Prostate gland (tissue), 2 donors: ENCODE data around the gene DSTN. TPM values are rescaled to one million over a fixed set of nuclear protein-coding genes. Genes with fewer than 3 reads are reported as not detected.
A peak's percentile ranks its signal among the peaks of the same experiment; 100 is the strongest.

Experiments
- DNase-seq: peaks from one replicate; pipeline ENCODE4 v3.0.0-alpha.2; 2019; ENCODE audit warnings: low spot score
- H3K27ac ChIP-seq, 2 donors: fragments of 200-600 bp; sonication (generic); 2 replicates each; pipeline ENCODE4 v1.5.1; 2017 to 2019
- H3K27me3 ChIP-seq: fragments of 200-600 bp; sonication (generic); replicated peaks from 2 replicates; pipeline ENCODE4 v1.5.1; 2019; ENCODE audit not compliant: insufficient read depth
- H3K36me3 ChIP-seq, 2 donors: fragments of 200-600 bp; sonication (generic); 1 replicate in 1 of 2; 2 replicates in 1 of 2; pipeline versions ENCODE4 v1.5.1 to v1.8.1; 2017 to 2019
- H3K4me1 ChIP-seq: fragments of 200-600 bp; sonication (generic); replicated peaks from 2 replicates; pipeline ENCODE4 v1.5.1; 2019
- H3K4me3 ChIP-seq, 2 donors: fragments of 200-600 bp; sonication (generic); 2 replicates each; pipeline ENCODE4 v1.5.1; 2017 to 2019
- H3K9me3 ChIP-seq: fragments of 200-600 bp; sonication (generic); 2 replicates; pipeline ENCODE4 v1.5.1; 2017
- POLR2A ChIP-seq: fragments of 450-650 bp; IDR thresholded peaks from one replicate; pipeline ENCODE4 v1.6.1; 2016; ENCODE audit warnings: antibody characterized with exemption, mild to moderate bottlenecking
- POLR2AphosphoS5 ChIP-seq: sonication (generic); formaldehyde crosslinking; IDR thresholded peaks from one replicate; pipeline ENCODE4 v1.6.1; 2017; ENCODE audit warnings: antibody characterized with exemption
- WGBS: methylation state at CpG from one replicate; pipeline ENCODE4 v1.1.5; 2018; 5-methylcytosine and 5-hydroxymethylcytosine counted together
- intact Hi-C: fragments of 100-400 bp; cut with DNase I; formaldehyde crosslinking; loops from one replicate; pipeline ENCODE4 v1.14.2; 2022
- total RNA-seq, 2 donors: library from RNA; depleted of rRNA; stranded (reverse); fragments of >200 nt; gene quantifications; one replicate each; pipeline ENCODE4 v1.1.0, GENCODE V29; 2016
- TF ChIP-seq, protein P1 (sequence below), 4 experiments: fragments of 200-600 bp in 2 of 4; fragments of 450-650 bp in 2 of 4; sonication (generic) in 2 of 4; IDR thresholded peaks; 1 replicate in 3 of 4; 2 replicates in 1 of 4; pipeline ENCODE4 v1.5.1; 2016 to 2019; ENCODE audit warnings: antibody characterized with exemption in 4 of 4, mild to moderate bottlenecking in 2 of 4, moderate library complexity in 2 of 4

The DSTN gene
- total RNA-seq, 2 donors from 2014 or later: 284 to 559 TPM

DNA sequence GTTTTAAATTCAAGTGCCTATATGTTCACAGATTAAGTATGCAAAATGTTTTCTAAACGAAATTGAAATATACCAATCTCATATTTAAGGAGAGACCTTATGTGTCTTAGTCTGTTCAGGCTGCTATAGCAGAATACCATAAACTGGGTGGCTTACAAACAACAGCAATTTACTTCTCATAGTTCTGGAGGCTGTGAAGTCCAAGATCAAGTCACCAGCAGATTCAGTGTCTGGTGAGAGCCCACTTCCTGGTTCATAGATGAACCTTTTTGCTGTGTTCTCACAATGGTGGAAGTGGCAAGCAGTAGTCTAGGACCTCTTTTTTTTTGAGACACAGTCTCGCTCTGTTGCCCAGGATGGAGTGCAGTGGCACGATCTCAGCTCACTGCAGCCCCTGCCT is 3.5 kb upstream of the DSTN start:
- DNase-seq: no peak
- WGBS: 93% methylated on average over 3 of the region's 3 CpGs
- intact Hi-C loops: no loop called here
- Histone ChIP-seq H3K27me3 (no peaks in the 10 kb centered on the region), H3K4me1 (no peaks in the 10 kb centered on the region), H3K36me3 (no peaks in the 10 kb centered on the region), H3K9me3 (no peaks in the 10 kb centered on the region), H3K4me3 (no peak overlapping the region), H3K27ac (no peak overlapping the region)
- TF ChIP-seq, protein P1, sequence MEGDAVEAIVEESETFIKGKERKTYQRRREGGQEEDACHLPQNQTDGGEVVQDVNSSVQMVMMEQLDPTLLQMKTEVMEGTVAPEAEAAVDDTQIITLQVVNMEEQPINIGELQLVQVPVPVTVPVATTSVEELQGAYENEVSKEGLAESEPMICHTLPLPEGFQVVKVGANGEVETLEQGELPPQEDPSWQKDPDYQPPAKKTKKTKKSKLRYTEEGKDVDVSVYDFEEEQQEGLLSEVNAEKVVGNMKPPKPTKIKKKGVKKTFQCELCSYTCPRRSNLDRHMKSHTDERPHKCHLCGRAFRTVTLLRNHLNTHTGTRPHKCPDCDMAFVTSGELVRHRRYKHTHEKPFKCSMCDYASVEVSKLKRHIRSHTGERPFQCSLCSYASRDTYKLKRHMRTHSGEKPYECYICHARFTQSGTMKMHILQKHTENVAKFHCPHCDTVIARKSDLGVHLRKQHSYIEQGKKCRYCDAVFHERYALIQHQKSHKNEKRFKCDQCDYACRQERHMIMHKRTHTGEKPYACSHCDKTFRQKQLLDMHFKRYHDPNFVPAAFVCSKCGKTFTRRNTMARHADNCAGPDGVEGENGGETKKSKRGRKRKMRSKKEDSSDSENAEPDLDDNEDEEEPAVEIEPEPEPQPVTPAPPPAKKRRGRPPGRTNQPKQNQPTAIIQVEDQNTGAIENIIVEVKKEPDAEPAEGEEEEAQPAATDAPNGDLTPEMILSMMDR (IDR thresholded peaks at IDR 0.05): no peak
- no peak for TF ChIP-seq POLR2AphosphoS5
- TF ChIP-seq POLR2A: no peak

DNA sequence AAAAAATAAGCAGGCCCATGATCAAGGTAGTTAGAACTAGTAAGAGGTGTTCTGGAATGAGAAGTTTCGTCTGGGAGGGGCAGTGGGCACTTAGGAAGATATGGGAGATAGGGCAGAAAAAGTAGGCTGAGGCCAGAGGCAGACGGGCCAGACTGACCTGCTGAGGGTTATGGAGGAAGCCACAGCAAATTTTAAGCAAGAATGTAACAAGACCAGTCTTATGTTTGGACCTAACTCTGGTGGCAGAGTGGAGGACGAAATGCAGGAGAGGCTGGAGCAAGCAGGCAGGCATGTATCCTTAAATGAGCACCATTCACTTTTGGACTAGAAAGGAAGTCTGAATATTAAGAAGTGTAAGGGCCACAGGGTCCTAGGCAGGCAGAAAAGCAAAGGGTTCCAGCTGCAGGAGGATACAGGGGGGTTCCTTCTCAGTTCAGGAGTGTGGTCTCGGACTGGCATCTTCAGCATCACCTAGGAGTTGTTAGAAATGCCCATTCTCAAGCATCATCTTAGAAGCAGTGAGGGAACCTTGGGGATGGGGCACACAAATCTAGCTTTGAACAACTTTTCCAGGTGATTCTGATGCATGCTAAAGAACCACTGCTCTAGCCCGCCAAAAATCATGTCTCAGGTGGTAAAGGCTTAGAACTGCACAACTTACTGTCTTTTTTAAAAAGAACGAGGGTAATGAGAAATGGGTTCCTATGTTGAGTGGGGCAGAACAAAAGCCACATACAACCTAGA is 1.7 kb upstream of the DSTN start:
- 56% methylated on average over 6 of the region's 6 CpGs for WGBS
- peak overlapping the region; percentile 91 to 100 for H3K4me3 ChIP-seq

DNA sequence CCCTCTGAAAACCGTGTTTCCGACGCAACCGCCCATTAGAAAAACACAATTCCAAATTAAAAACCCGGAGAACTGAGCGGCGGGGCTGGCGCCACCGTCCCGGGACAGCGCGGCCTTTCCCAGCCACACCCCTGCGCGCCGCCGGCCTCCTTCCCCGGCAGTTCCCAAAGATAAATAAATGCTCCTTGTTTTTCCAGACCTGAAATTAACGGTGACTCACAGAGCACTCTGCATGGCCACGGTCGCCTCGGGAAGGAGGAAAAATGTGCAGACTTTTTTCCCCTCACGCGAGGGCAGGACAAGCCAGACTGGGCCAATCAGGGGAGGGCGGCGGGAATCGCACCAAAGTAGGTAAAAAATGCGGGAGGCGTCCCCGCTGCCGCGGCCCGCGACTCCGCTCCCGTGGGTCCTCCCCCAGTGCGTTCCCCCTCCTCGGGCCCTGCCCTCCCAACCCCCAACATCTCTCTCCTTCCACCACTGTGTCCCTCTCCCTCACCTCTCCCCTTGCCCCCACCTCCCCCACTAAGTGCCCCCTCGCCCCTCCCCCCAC is 828 bp upstream of the DSTN start:
- WGBS: 2% methylated on average over 38 of the region's 38 CpGs
- peak overlapping the region; percentile 96 to 100 for H3K27ac ChIP-seq
- TF ChIP-seq, protein P1 (IDR thresholded peaks at IDR 0.05): peak in 1 of 4 experiments; percentile 25
- peak; percentile 50 for TF ChIP-seq POLR2A
- TF ChIP-seq POLR2AphosphoS5: peak; percentile 95
- intact Hi-C loops: no loop called here
- peak; percentile 90 for DNase-seq
- H3K9me3 ChIP-seq: no peaks in the 10 kb centered on the region
- no peaks in the 10 kb centered on the region for H3K36me3 ChIP-seq
- H3K4me1 ChIP-seq: peaks cover 6% of the 10 kb centered on the region
- H3K27me3 ChIP-seq: no peaks in the 10 kb centered on the region
- H3K4me3 ChIP-seq: peak overlapping the region; percentile 91 to 100

More for the DNA sequence above, 1.7 kb upstream of the DSTN start:
- Histone ChIP-seq H3K27ac (peak overlapping the region; percentile 96 to 100), H3K36me3 (no peaks in the 10 kb centered on the region), H3K9me3 (no peaks in the 10 kb centered on the region), H3K4me1 (peaks cover 5% of the 10 kb centered on the region), H3K27me3 (no peaks in the 10 kb centered on the region)
- no peak for DNase-seq
- TF ChIP-seq POLR2AphosphoS5 (no peak), POLR2A (no peak)
- TF ChIP-seq, protein P1 (IDR thresholded peaks at IDR 0.05): no peak
- intact Hi-C loops: no loop called here

DNA sequence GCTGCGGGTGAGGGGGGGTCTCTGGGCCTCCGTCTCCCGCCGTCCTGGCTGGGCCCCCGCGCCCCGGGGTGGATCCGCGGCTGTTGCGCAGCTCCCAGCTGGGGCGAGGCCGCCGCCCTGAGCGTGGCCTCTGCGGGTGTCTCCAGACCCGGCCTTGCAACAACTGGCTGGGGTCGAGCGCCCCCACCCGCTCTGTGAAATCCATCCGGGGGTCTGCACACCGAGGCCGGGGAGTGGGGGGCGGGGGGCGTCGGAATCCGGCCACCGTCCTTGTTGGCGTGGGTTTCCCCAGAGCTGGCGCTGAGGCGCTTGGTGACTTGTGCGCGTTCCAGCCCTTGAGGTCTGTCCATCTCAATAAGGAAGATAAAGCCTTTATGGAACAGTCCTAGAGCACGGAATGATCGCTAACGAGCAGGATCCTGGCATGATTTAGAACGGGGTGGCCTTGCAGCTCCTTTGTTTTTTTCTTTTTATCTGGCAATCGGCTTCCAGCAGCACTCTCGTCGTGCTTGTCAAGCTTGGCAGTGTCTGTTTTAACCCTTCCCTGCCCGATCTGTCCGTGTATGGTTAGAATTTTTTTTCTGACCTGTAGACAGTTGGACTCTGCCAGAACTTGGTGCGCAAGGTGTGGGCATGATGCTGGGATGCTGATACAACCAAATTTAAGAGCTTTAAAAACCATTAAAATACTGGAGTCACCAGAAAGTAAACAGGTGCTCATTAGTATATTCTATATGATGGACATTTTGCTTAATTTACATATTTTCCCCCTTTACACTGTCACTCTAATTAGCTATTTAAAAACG is 675 bp downstream of the DSTN start:
- Histone ChIP-seq H3K36me3 (no peaks in the 10 kb centered on the region), H3K27me3 (no peaks in the 10 kb centered on the region), H3K4me1 (peaks cover 6% of the 10 kb centered on the region), H3K9me3 (no peaks in the 10 kb centered on the region), H3K4me3 (peak overlapping the region; percentile 91 to 100), H3K27ac (peak overlapping the region; percentile 96 to 100)
- peak; percentile 54 for DNase-seq
- 2% methylated on average over 37 of the region's 43 CpGs for WGBS
- intact Hi-C loops: loop anchor here (5.0 kb wide), 1 partner anchor 42 kb away; no protein-coding TSS in a partner anchor
- TF ChIP-seq POLR2AphosphoS5: peak; percentile 44
- TF ChIP-seq, protein P1 (IDR thresholded peaks at IDR 0.05): no peak
- peak; percentile 15 for TF ChIP-seq POLR2A
